ENCODE measurements around the gene SPACA6.

GRCh38 chr19:51699170-51699569 lies 6.0 kb downstream of the SPACA6 start:
- no peak for TF ChIP-seq POLR2AphosphoS5 (IDR thresholded peaks at IDR 0.05; ENCODE audit: low read depth, low read length)
- no peak for TF ChIP-seq GTF2F1 (IDR thresholded peaks at IDR 0.05; ENCODE audit: borderline replicate concordance, low read depth, low read length)
